ENCODE measurements around the gene NXPE4. TPM values are rescaled to one million over a fixed set of nuclear protein-coding genes. Genes with fewer than 3 reads are reported as not detected.
"Not testable (repeated sequence)": the region's sequence is repeated elsewhere in the genome, so short reads cannot be mapped to it uniquely, and the experiment has no call there.

The NXPE4 gene
- total RNA-seq, 2 experiments from 2014 or later = not detected

DNA sequence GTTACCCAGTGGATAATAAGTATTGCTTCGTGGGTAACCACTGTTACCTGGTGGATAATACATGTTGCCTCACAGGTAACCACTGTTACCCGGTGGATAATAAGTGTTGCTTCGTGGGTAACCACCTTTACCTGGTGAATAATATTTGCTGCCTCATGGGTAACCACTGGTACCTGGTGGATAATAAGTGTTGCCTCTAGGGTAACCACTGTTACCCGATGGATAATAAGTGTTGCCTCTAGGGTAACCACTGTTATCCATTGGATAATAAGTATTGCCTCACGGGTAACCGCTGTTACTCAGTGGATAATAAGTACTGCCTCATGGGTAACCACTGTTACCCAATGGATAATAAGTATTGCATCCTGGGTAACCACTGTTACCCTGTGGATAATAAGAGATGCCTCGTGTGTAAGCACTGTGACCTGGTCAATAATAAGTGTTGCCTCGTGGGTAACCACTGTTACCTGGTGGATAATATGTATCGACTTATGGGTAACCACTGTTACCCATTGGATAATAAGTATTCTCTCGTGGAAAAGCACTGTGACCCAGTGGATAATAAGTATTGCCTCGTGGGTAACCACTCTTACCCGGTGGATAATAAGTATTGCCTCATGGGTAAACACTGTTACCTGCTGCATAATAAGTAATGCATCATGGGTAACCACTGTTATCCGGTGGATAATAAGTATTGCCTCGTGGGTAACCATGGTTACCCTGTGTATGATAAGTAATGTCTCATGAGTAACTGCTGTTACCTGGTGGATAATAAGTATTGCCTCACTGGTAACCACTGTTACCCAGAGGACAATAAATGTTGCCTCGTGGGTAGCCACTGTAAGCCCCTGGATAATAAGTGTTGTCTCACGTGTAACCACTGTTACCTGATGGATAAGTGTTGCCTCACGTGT, 20.1 kb upstream of the NXPE4 start:
- no peak for DNase-seq
- Mint-ChIP-seq H3K4me1 (no peaks in the 10 kb centered on the region), H3K4me3 (no peak overlapping the region), H3K9me3 (peaks cover 22% of the 10 kb centered on the region), H3K27me3 (no peaks in the 10 kb centered on the region), H3K27ac (no peak overlapping the region), H3K36me3 (ENCODE audit: low read depth) (no peaks in the 10 kb centered on the region)
- CTCF ChIA-PET = no interaction called here
- POLR2A ChIA-PET = no interaction called here

DNA sequence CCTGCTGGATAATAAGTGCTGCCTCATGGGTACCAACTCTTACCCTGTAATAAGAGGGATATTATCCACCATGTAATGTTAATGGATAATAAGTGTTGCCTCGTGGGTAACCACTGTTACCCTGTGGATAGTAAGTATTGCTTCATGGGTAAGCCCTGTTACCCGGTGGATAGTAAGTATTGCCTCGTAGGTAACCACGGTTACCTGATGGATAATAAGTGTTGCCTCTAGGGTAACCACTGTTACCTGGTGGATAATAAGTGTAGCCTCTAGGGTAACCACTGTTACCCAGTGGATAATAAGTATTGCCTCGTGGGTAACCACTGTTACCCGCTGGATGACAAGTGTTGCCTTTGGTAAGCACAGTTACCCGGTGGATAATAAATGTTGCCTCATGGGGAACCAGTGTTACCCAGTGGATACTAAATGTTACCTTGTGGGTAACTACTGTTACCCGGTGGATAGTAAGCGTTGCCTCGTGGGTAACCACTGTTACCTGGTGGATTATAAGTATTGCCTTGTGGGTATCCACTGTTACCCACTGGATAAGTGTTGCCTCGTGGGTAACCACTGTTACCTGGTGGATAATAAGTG, 18.6 kb upstream of the NXPE4 start:
- Mint-ChIP-seq H3K4me3 (no peak overlapping the region), H3K27ac (no peak overlapping the region), H3K36me3 (ENCODE audit: low read depth) (no peaks in the 10 kb centered on the region), H3K27me3 (no peaks in the 10 kb centered on the region), H3K9me3 (peaks cover 20% of the 10 kb centered on the region), H3K4me1 (no peaks in the 10 kb centered on the region)
- ChIA-PET CTCF (no interaction called here), POLR2A (no interaction called here)
- no peak for DNase-seq

DNA sequence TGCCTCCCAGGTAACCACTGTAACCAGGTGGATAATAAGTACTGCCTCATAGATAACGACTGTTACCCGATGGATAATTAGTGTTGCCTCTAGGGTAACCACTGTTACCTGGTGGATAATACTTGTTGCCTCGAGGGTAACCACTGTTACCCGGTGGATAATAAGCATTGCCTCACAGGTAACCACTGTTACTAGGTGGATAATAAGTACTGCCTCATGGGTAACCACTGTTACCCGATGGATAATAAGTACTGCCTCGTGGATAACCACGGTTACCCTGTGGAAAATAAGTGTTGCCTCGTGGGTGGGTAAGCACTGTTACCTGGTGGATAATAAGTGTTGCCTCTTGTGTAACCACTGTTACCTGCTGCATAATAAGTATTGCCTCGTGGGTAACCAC, 17.5 kb upstream of the NXPE4 start:
- POLR2A ChIA-PET; H3K36me3 Mint-ChIP-seq (ENCODE audit: low read depth); CTCF ChIA-PET; DNase-seq; H3K4me1 Mint-ChIP-seq; H3K27me3 Mint-ChIP-seq; H3K4me3 Mint-ChIP-seq; H3K27ac Mint-ChIP-seq: not testable (repeated sequence)
- peaks cover 13% of the 10 kb centered on the region for H3K9me3 Mint-ChIP-seq

DNA sequence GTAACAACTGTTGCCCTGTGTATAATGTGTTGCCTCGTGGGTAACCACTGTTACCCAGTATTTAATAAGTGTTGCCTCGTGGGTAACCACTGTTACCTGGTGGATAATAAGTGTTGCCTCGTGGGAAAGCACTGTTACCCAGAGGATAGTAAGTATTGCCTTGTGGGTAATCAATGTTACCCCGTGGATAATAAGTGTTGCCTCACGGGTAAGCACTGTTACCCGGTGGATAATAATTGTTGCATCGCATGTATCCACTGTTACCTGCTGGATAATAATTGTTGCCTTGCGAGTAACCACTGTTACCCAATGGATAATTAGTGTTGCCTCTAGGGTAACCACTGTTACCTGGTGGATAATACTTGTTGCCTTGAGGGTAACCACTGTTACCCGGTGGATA, 17.1 kb upstream of the NXPE4 start:
- Mint-ChIP-seq H3K27ac (no peak overlapping the region), H3K9me3 (peaks cover 14% of the 10 kb centered on the region), H3K4me1 (no peaks in the 10 kb centered on the region), H3K27me3 (no peaks in the 10 kb centered on the region), H3K4me3 (no peak overlapping the region), H3K36me3 (ENCODE audit: low read depth) (no peaks in the 10 kb centered on the region)
- CTCF ChIA-PET = no interaction called here
- POLR2A ChIA-PET = no interaction called here
- DNase-seq = no peak

DNA sequence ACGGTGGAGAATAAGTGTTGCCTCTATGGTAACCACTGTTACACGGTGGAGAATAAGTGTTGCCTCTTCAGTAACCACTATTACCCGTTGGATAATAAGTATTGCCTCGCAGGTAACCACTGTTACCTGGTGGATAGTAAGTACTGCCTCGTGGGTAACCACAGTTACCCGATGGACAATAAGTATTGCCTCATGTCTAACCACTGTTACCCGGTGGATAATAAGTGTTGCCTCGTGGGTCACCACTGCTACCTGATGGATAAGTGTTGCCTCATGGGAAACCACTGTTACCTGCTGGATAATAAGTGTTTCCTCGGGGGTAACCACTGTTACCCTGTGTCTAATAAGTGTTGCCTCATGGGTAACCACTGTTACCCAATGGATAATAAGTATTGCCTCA, 16.6 kb upstream of the NXPE4 start:
- H3K4me1 Mint-ChIP-seq; POLR2A ChIA-PET; DNase-seq; H3K4me3 Mint-ChIP-seq; CTCF ChIA-PET; H3K27ac Mint-ChIP-seq; H3K27me3 Mint-ChIP-seq; H3K36me3 Mint-ChIP-seq (ENCODE audit: low read depth): not testable (repeated sequence)
- H3K9me3 Mint-ChIP-seq = peaks cover 17% of the 10 kb centered on the region

DNA sequence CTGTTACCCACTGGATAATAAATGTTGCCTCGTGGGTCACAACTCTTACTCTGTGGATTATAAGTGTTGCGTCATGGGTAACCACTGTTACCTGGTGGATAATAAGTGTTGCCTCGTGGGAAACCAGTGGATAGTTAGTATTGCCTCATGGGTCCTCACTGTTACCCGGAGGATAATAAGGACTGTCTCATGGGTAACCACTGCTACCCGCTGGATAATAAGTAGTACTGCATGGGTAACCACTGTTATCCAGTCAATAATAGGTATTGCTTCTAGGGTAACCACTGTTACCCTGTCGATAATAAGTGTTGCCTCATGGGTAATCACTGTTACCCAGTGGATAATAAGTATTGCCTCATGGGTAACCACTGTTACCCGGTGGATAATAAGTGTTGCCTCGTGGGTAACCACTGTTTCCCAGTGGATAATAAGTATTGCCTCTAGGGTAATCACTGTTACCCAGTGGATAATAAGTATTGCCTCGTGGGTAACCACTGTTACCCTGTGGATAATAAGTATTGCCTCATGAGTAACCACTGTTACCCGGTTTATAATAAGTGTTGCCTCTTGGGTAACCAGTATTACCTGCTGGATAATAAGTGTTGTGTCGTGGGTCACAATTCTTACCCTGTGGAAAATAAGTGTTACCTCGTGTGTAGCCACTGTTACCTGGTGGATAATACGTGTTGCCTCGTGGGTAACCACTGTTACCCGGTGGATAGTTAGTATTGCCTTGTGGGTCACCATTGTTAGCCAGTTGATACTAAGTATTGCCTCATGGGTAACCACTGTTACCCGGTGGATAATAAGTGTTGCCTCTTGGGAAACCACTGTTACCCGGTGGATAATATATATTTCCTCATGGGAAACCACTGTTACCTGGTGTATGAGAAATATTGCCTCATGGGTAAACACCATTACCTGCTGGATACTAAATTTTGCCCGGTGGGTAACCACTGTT, 15.7 kb upstream of the NXPE4 start:
- H3K4me3 Mint-ChIP-seq = no peak overlapping the region
- ChIA-PET POLR2A (no interaction called here), CTCF (no interaction called here)
- H3K36me3 Mint-ChIP-seq (ENCODE audit: low read depth) = no peaks in the 10 kb centered on the region
- H3K9me3 Mint-ChIP-seq = peaks cover 18% of the 10 kb centered on the region
- no peaks in the 10 kb centered on the region for H3K4me1 Mint-ChIP-seq
- no peaks in the 10 kb centered on the region for H3K27me3 Mint-ChIP-seq
- no peak for DNase-seq
- no peak overlapping the region for H3K27ac Mint-ChIP-seq

DNA sequence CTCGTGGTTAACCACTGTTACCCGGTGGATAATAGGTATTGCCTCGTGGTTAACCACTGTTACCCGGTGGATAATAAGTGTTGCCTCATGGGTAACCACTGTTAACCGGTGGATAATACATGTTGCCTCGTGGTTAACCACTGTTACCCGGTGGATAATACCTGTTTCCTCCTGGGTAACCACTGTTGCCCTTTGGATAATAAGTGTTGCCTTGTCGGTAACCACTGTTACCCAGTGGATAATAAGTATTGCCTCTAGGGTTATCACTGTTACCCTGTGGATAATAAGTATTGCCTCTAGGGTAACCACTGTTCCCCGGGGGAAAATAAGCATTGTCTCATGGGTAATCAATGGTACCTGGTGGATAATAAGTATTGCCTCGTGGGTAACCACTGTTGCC, 15.0 kb upstream of the NXPE4 start:
- Mint-ChIP-seq H3K27ac (no peak overlapping the region), H3K4me3 (no peak overlapping the region), H3K4me1 (no peaks in the 10 kb centered on the region), H3K36me3 (ENCODE audit: low read depth) (no peaks in the 10 kb centered on the region), H3K9me3 (peaks cover 18% of the 10 kb centered on the region), H3K27me3 (no peaks in the 10 kb centered on the region)
- no peak for DNase-seq
- CTCF ChIA-PET = no interaction called here
- POLR2A ChIA-PET = no interaction called here

DNA sequence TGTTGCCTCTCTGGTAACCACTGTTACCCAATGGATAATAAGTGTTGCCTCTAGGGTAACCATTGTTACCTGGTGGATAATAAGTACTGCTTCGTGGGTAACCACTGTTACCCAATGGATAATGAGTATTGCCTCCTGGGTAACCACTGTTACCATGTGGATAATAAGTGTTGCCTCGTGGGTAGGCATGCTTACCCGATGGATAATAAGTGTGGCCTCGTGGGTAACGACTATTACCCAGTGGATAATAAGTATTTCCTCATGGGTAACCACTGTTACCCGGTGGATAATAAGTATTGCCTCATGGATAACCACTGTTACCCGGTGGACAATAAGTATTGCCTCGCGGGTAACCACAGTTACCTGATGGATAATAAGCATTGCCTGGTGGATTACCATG, 13.8 kb upstream of the NXPE4 start:
- H3K4me1 Mint-ChIP-seq = no peaks in the 10 kb centered on the region

DNA sequence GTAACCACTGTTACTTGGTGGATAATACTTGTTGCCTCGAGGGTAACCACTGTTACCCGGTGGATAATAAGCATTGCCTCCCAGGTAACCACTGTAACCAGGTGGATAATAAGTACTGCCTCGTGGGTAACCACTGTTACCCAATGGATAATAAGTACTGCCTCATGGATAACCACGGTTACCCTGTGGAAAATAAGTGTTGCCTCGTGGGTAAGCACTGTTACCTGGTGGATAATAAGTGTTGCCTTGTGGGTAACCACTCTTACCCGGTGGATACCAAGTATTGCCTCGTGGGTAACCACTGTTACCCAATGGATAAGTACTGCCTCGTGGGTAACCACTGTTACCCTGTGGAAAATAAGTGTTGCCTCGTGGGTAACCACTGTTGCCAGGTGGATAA, 13.0 kb upstream of the NXPE4 start:
- peaks cover 17% of the 10 kb centered on the region for H3K9me3 Mint-ChIP-seq
- DNase-seq; POLR2A ChIA-PET; H3K27ac Mint-ChIP-seq; H3K36me3 Mint-ChIP-seq (ENCODE audit: low read depth); H3K27me3 Mint-ChIP-seq; CTCF ChIA-PET; H3K4me3 Mint-ChIP-seq; H3K4me1 Mint-ChIP-seq: not testable (repeated sequence)

More for the DNA sequence above, 13.8 kb upstream of the NXPE4 start:
- Mint-ChIP-seq H3K9me3 (peaks cover 17% of the 10 kb centered on the region), H3K27ac (no peak overlapping the region), H3K4me3 (no peak overlapping the region), H3K27me3 (no peaks in the 10 kb centered on the region), H3K36me3 (ENCODE audit: low read depth) (no peaks in the 10 kb centered on the region)
- ChIA-PET CTCF (no interaction called here), POLR2A (no interaction called here)
- no peak for DNase-seq

DNA sequence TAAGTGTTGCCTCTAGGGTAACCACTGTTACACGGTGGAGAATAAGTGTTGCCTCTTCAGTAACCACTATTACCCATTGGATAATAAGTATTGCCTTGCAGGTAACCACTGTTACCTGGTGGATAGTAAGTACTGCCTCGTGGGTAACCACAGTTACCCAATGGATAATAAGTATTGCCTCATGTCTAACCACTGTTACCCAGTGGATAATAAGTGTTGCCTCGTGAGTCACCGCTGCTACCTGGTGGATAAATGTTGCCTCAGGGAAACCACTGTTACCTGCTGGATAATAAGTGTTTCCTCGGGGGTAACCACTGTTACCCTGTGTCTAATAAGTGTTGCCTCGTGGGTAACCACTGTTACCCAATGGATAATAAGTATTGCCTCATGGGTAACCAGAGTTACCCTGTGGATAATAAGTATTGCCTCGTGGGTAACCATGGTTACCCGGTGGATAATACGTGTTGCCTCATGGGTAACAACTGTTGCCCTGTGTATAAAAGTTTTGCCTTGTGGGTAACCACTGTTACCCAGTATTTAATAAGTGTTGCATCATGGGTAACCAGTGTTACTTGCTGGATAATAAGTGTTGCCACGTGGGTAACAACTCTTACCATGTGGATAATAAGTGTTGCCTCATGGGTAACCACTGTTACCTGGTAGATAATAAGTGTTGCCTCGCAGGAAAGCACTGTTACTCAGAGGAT, 12.3 kb upstream of the NXPE4 start:
- ChIA-PET POLR2A (no interaction called here), CTCF (no interaction called here)
- Mint-ChIP-seq H3K36me3 (ENCODE audit: low read depth) (no peaks in the 10 kb centered on the region), H3K27ac (no peak overlapping the region), H3K4me3 (no peak overlapping the region), H3K27me3 (no peaks in the 10 kb centered on the region), H3K9me3 (peaks cover 15% of the 10 kb centered on the region), H3K4me1 (no peaks in the 10 kb centered on the region)
- no peak for DNase-seq

DNA sequence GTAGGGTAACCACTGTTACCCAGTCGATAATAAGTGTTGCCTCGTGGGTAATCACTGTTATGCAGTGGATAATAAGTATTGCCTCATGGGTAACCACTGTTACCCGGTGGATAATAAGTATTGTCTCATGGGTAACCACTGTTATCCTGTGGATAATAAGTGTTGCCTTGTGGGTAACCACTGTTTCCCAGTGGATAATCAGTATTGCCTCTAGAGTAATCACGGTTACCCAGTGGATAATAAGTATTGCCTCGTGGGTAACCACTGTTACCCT, 11.2 kb upstream of the NXPE4 start:
- H3K36me3 Mint-ChIP-seq (ENCODE audit: low read depth); H3K4me1 Mint-ChIP-seq; H3K27me3 Mint-ChIP-seq; H3K27ac Mint-ChIP-seq; DNase-seq; CTCF ChIA-PET; POLR2A ChIA-PET; H3K4me3 Mint-ChIP-seq: not testable (repeated sequence)
- H3K9me3 Mint-ChIP-seq = peaks cover 15% of the 10 kb centered on the region

DNA sequence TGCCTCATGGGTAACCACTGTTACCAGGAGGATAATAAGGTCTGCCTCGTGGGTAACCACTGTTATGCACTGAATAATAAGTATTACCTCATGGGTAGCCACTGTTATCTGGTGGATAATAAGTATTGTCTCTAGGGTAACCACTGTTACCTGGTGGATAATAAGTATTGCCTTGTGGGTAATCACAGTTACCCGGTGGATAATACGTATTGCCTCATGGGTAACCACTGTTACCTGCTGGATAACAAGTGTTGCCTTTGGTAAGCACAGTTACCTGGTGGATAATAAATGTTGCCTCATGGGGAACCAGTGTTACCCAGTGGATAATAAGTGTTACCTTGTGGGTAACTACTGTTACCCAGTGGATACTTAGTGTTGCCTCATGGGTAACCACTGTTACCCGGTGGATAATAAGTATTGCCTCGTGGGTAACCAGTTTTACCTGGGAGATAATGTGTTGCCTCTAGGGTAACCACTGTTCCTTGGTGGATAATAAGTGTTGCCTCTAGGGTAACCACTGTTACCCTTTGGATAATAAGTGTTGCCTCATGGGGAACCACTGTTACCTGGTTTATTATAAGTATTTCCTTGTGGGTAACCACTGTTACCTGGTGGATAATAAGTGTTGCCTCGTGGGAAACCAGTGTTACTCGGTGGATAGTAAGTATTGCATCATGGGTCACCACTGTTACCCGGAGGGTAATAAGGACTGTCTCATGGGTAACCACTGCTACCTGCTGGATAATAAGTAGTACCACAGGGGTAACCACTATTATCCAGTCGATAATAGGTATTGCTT, 10.6 kb upstream of the NXPE4 start:
- Mint-ChIP-seq H3K4me1 (no peaks in the 10 kb centered on the region), H3K4me3 (no peak overlapping the region), H3K36me3 (ENCODE audit: low read depth) (no peaks in the 10 kb centered on the region), H3K27me3 (no peaks in the 10 kb centered on the region), H3K9me3 (peaks cover 15% of the 10 kb centered on the region), H3K27ac (no peak overlapping the region)
- CTCF ChIA-PET = no interaction called here
- POLR2A ChIA-PET = no interaction called here
- DNase-seq = no peak

DNA sequence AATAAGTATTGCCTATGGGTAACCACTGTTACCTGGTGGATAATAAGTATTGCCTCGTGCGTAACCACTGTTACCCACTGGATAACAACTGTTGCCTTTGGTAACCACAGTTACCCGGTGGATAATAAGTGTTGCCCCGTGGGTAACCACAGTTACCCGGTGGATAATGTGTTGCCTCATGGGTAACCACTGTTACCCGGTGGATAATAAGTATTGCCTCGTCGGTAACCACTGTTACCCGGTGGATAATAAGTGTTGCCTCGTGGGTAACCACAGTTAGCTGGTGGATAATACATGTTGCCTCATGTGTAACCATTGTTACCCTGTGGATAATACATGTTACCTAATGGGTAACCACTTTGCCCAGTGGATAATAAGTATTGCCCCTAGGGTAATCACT, 9.8 kb upstream of the NXPE4 start:
- DNase-seq = no peak
- Mint-ChIP-seq H3K4me1 (no peaks in the 10 kb centered on the region), H3K4me3 (no peak overlapping the region), H3K9me3 (peaks cover 12% of the 10 kb centered on the region), H3K27me3 (no peaks in the 10 kb centered on the region), H3K27ac (no peak overlapping the region), H3K36me3 (ENCODE audit: low read depth) (no peaks in the 10 kb centered on the region)
- CTCF ChIA-PET = no interaction called here
- POLR2A ChIA-PET = no interaction called here
